ENCODE data around the gene DCBLD1. TPM values are rescaled to one million over a fixed set of nuclear protein-coding genes. Genes with fewer than 3 reads are reported as not detected.

DCBLD1 gene
- total RNA-seq, 1 experiment from 2014 or later = 1.5 TPM

DNA sequence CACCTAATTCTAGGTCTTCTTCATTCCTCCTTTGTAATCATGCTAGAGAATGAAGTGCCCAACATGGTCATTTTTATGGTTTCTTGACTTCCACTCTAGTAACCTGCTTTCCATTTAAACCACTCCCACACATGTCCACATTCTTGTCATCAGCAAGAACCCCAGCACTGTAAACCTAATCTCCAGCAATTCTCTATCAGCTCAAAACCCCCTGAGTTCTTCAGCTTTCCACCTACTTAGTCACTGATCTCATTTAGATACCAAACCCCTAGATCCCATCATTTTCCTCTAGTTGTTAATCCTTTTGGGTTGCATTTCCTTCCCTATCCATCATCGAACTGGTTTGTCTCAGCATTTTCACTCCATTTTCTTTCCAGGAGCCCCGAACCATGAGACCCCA is 70.1 kb downstream of the DCBLD1 start:
- Histone ChIP-seq H3K36me3 (ENCODE audit: insufficient read depth, low read length, poor library complexity, severe bottlenecking) (no peaks in the 10 kb centered on the region), H3K27me3 (replicated peaks; ENCODE audit: insufficient read depth, low read depth, low read length, poor library complexity) (no peaks in the 10 kb centered on the region), H3K9me3 (ENCODE audit: low read depth, low read length, poor library complexity, severe bottlenecking) (no peaks in the 10 kb centered on the region), H3K27ac (ENCODE audit: low read depth, low read length, poor library complexity, severe bottlenecking) (no peak overlapping the region), H3K4me1 (ENCODE audit: insufficient read depth, low read length, poor library complexity, severe bottlenecking) (no peaks in the 10 kb centered on the region), H3K4me3 (ENCODE audit: low read depth, low read length, poor library complexity, severe bottlenecking) (no peak overlapping the region)
- ChIA-PET POLR2A (ENCODE audit: low non-redundant PET) (no interaction called here), CTCF (interaction anchor here (0.7 kb wide), 1 partner anchor 243 kb away, joined by 3 read pairs; no protein-coding TSS in a partner anchor)
- BruUV-seq (replicated peaks) = no TSS peak
- DNase-seq (ENCODE audit: low spot score) = no peak
- no peak for TF ChIP-seq EZH2 (IDR thresholded peaks at IDR 0.05; ENCODE audit: borderline replicate concordance, low read depth, low read length, poor library complexity, severe bottlenecking)
- no peak for TF ChIP-seq CTCF (conservative IDR thresholded peaks at IDR 0.05; ENCODE audit: low read depth, low read length)
- intact Hi-C loops (cut with micrococcal nuclease; ENCODE audit: unreplicated experiment) = no loop called here

DNA sequence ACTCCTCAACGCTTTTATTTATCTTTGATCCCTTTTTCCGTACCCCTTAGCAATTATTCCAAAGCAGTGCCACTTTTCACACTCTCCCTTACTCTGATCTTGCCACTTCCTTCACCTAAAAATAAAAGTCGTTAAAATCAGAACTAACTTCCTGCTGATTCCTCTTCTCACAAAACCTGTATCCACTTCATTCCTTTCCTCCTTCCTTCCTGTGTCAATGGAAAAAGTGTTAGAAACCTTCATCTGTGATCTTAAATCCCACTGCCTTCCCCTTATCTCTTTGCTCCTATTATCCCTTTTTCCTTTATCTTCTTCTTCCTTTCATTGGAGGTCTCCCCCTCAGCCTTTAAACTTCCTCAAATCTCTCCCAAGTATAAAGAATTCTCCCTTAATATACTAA is 70.7 kb downstream of the DCBLD1 start:
- ChIA-PET POLR2A (ENCODE audit: low non-redundant PET) (no interaction called here), CTCF (no interaction called here)
- no TSS peak for BruUV-seq (replicated peaks)
- intact Hi-C loops (cut with micrococcal nuclease; ENCODE audit: unreplicated experiment) = no loop called here
- Histone ChIP-seq H3K27ac (ENCODE audit: low read depth, low read length, poor library complexity, severe bottlenecking) (no peak overlapping the region), H3K4me1 (ENCODE audit: insufficient read depth, low read length, poor library complexity, severe bottlenecking) (no peaks in the 10 kb centered on the region), H3K4me3 (ENCODE audit: low read depth, low read length, poor library complexity, severe bottlenecking) (no peak overlapping the region), H3K27me3 (replicated peaks; ENCODE audit: insufficient read depth, low read depth, low read length, poor library complexity) (no peaks in the 10 kb centered on the region), H3K9me3 (ENCODE audit: low read depth, low read length, poor library complexity, severe bottlenecking) (no peaks in the 10 kb centered on the region), H3K36me3 (ENCODE audit: insufficient read depth, low read length, poor library complexity, severe bottlenecking) (no peaks in the 10 kb centered on the region)
- no peak for TF ChIP-seq EZH2 (IDR thresholded peaks at IDR 0.05; ENCODE audit: borderline replicate concordance, low read depth, low read length, poor library complexity, severe bottlenecking)
- no peak for TF ChIP-seq CTCF (conservative IDR thresholded peaks at IDR 0.05; ENCODE audit: low read depth, low read length)
- no peak for DNase-seq (ENCODE audit: low spot score)

DNA sequence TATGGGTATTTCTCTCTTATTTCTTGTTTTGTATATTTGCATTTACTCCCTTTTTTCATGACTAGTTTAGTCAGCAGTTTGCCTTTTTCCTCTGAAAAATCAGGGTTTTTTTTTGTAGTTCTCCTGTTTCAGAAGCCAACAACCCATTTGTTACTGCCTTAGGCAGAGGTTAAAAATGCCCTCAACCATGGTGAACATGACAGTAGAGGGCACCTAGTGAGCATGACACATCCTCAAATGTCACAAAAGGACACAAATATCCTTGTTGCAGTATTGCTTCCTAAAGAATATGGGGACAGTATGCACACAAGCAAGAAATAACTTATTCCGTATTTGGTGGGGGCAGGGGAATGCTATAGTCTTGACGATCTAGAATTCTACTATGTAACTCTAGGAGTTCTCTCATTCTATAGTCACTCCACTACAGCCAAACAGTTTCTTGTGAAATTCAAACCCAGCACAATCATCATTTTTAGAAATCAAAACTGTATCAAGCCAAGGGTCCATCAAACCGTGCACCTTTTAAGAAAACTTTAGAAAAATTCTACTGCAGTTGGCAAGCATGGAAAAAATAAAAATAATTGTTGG is 72.9 kb downstream of the DCBLD1 start:
- Histone ChIP-seq H3K27me3 (replicated peaks; ENCODE audit: insufficient read depth, low read depth, low read length, poor library complexity) (no peaks in the 10 kb centered on the region), H3K4me1 (ENCODE audit: insufficient read depth, low read length, poor library complexity, severe bottlenecking) (no peaks in the 10 kb centered on the region), H3K36me3 (ENCODE audit: insufficient read depth, low read length, poor library complexity, severe bottlenecking) (no peaks in the 10 kb centered on the region), H3K27ac (ENCODE audit: low read depth, low read length, poor library complexity, severe bottlenecking) (no peak overlapping the region), H3K4me3 (ENCODE audit: low read depth, low read length, poor library complexity, severe bottlenecking) (no peak overlapping the region), H3K9me3 (ENCODE audit: low read depth, low read length, poor library complexity, severe bottlenecking) (no peaks in the 10 kb centered on the region)
- no TSS peak for BruUV-seq (replicated peaks)
- ChIA-PET CTCF (interaction anchor here (0.7 kb wide), 1 partner anchor 106 kb away, joined by 3 read pairs; no protein-coding TSS in a partner anchor), POLR2A (ENCODE audit: low non-redundant PET) (interaction anchor here (0.6 kb wide), 1 partner anchor 105 kb away, joined by 8 read pairs; no protein-coding TSS in a partner anchor)
- DNase-seq (ENCODE audit: low spot score) = no peak
- intact Hi-C loops (cut with micrococcal nuclease; ENCODE audit: unreplicated experiment) = loop anchor here (1.0 kb wide), 1 partner anchor 105 kb away; no protein-coding TSS in a partner anchor
- TF ChIP-seq CTCF (conservative IDR thresholded peaks at IDR 0.05; ENCODE audit: low read depth, low read length) (no peak), EZH2 (IDR thresholded peaks at IDR 0.05; ENCODE audit: borderline replicate concordance, low read depth, low read length, poor library complexity, severe bottlenecking) (no peak)

Measured in A673 (cell line).